GM12878 (cell line): ENCODE measurements around the gene C3. TPM values are rescaled to one million over a fixed set of nuclear protein-coding genes. Genes with fewer than 3 reads are reported as not detected.
A peak's percentile ranks its signal among the peaks of the same experiment; 100 is the strongest.

Source experiments
- ATAC-seq: fragments of 200-7000 bp; cut with Tn5 transposase; 3 replicates; pipeline ENCODE4 v1.9.1; 2020; ENCODE audit warnings: mild to moderate bottlenecking, moderate library complexity
- BruUV-seq: library from RNA; stranded (reverse); fragments of 400-500 nt; replicated peaks from 2 replicates; lab custom pipeline; 2021; lab: Mats Ljungman, UMichigan
- CTCF ChIA-PET: fragments of 300-600 bp; sonication (Branson Sonifier 250); formaldehyde crosslinking; extraction: SDS; loops from one replicate; lab custom pipeline; 2021; ENCODE audit warnings: inconsistent platforms; lab: Yijun Ruan, JAX
- POLR2A ChIA-PET: fragments of 350-600 bp; formaldehyde crosslinking; extraction: SDS; loops from one replicate; lab custom pipeline; 2021; ENCODE audit warnings: inconsistent platforms; lab: Charles Lee
- RAD21 ChIA-PET: fragments of 300-600 bp; sonication (Branson Sonifier 250); formaldehyde crosslinking; loops from one replicate; lab custom pipeline; 2023; ENCODE audit warnings: antibody characterized with exemption; ENCODE audit not compliant: unreplicated experiment; lab: Charles Lee
- SMC1A ChIA-PET: fragments of 300-600 bp; sonication (Branson Sonifier 250); formaldehyde crosslinking; loops from one replicate; lab custom pipeline; 2023; ENCODE audit not compliant: unreplicated experiment, uncharacterized antibody; lab: Charles Lee
- DNase-seq: peaks from one replicate; pipeline ENCODE4 v3.0.0-alpha.2; 2011; ENCODE audit warnings: low read depth, low spot score
- FAIRE-seq: peaks from 3 replicates; lab custom pipeline; 2011; peaks lifted over from hg19 to GRCh38; lab: Jason Lieb, UNC
- H2AFZ ChIP-seq: 2 replicates; pipeline ENCODE4 v1.6.0; 2011; ENCODE audit warnings: low read depth, low read length, control low read depth; ENCODE audit not compliant: control insufficient read depth
- H3K27ac ChIP-seq: 2 replicates; pipeline ENCODE4 v1.5.1; 2011; ENCODE audit warnings: control low read depth; ENCODE audit not compliant: control insufficient read depth, insufficient read depth
- H3K27me3 ChIP-seq, 2 experiments: replicated peaks in 1 of 2; 2 replicates each; pipeline versions ENCODE4 v1.6.0 to v1.6.1; 2011; ENCODE audit warnings: low read length in 1 of 2; ENCODE audit not compliant: control insufficient read depth in 2 of 2, insufficient read depth in 2 of 2
- H3K36me3 ChIP-seq, 2 experiments: 2 replicates each; pipeline ENCODE4 v1.5.1; 2011; ENCODE audit warnings: low read length in 1 of 2; ENCODE audit not compliant: control insufficient read depth in 2 of 2, insufficient read depth in 2 of 2
- H3K4me1 ChIP-seq: 2 replicates; pipeline ENCODE4 v1.6.1; 2011; ENCODE audit warnings: mild to moderate bottlenecking, low read length, moderate library complexity, mixed read lengths; ENCODE audit not compliant: control insufficient read depth, insufficient read depth
- H3K4me2 ChIP-seq: 2 replicates; pipeline ENCODE4 v1.6.0; 2011; ENCODE audit warnings: control low read depth; ENCODE audit not compliant: control insufficient read depth, insufficient read depth
- H3K4me3 ChIP-seq: fragments of 200-600 bp; sonication (generic); 2 replicates; pipeline ENCODE4 v1.5.1; 2016
- H3K79me2 ChIP-seq: 2 replicates; pipeline ENCODE4 v1.6.0; 2011; ENCODE audit warnings: low read length; ENCODE audit not compliant: control insufficient read depth, insufficient read depth
- H3K9ac ChIP-seq: 2 replicates; pipeline ENCODE4 v1.8.0; 2011; ENCODE audit warnings: low read length, control low read depth, mixed read lengths; ENCODE audit not compliant: control insufficient read depth, insufficient read depth
- H3K9me3 ChIP-seq: replicated peaks from 3 replicates; pipeline ENCODE4 v1.5.1; 2011; ENCODE audit warnings: mild to moderate bottlenecking, low read length; ENCODE audit not compliant: control insufficient read depth, insufficient read depth
- H4K20me1 ChIP-seq: 2 replicates; pipeline ENCODE4 v1.6.0; 2011; ENCODE audit not compliant: control insufficient read depth, insufficient read depth
- E2F8 ChIP-seq: fragments of 450-650 bp; IDR thresholded peaks from 2 replicates; pipeline ENCODE4 v1.6.1; 2018; ENCODE audit warnings: mild to moderate bottlenecking, low read depth, moderate library complexity; ENCODE audit not compliant: partially characterized antibody
- IKZF1 ChIP-seq: fragments of 450-650 bp; conservative IDR thresholded peaks from 2 replicates; pipeline ENCODE4 v1.6.1; 2017; ENCODE audit warnings: antibody characterized with exemption, mild to moderate bottlenecking
- SMARCA5 ChIP-seq: fragments of 450-650 bp; IDR thresholded peaks from 2 replicates; pipeline ENCODE4 v1.6.1; 2017; ENCODE audit warnings: mild to moderate bottlenecking
- SPI1 ChIP-seq: IDR thresholded peaks from 2 replicates; pipeline ENCODE4 v1.6.1; 2011; ENCODE audit warnings: low read depth, mild to moderate bottlenecking, low read length, moderate library complexity, borderline replicate concordance; ENCODE audit not compliant: insufficient read depth
- ZZZ3 ChIP-seq: IDR thresholded peaks from 2 replicates; pipeline ENCODE4 v1.6.1; 2011; ENCODE audit warnings: low read depth; ENCODE audit not compliant: control insufficient read depth, insufficient read length
- WGBS: methylation state at CpG from one replicate; pipeline ENCODE4 v1.1.6; 2016; ENCODE audit warnings: low lambda C conversion rate; ENCODE audit not compliant: insufficient replicate concordance, insufficient coverage; ENCODE audit errors: missing lambda C conversion rate; 5-methylcytosine and 5-hydroxymethylcytosine counted together
- in situ Hi-C: fragments of 300-500 bp; cut with MboI; formaldehyde crosslinking; loops from 9 replicates; pipeline ENCODE4 v1.14.3; 2018; ENCODE audit warnings: mixed read lengths
- intact Hi-C: fragments of 100-400 bp; cut with micrococcal nuclease; formaldehyde crosslinking; loops from one replicate; pipeline ENCODE4 v1.14.2; 2022; ENCODE audit not compliant: unreplicated experiment
- polyA plus RNA-seq, 11 experiments: library from polyadenylated mRNA; depleted of rRNA in 4 of 11; unstranded in 6 of 11; stranded (reverse) in 5 of 11; fragments of >200 nt; fragmentation: Nextera tagmentation in 4 of 11; fragmentation: Illumina TruSeq in 1 of 11; extraction: Ambion mirVana in 4 of 11; extraction: Trizol in 1 of 11; gene quantifications; 1 replicate in 1 of 11; 2 replicates in 10 of 11; pipeline versions ENCODE4 v1.2.1 to v1.2.3, GENCODE V29; 2011 to 2016; ENCODE audit warnings: inconsistent platforms in 2 of 11, missing spikeins in 2 of 11, low read depth in 1 of 11
- total RNA-seq, 4 experiments: library from RNA; depleted of rRNA in 3 of 4; stranded (reverse); fragments of >200 nt in 3 of 4; fragmentation: Illumina TruSeq in 1 of 4; extraction: Trizol in 1 of 4; gene quantifications; 2 replicates each; pipeline versions ENCODE4 v1.2.1 to v1.2.3, GENCODE V29; 2013 to 2021

Gene C3
- total and polyA plus RNA-seq, 10 of the 15 experiments (the other 5 are each of a cell fraction or from before 2014, with no cell fraction given), result 0.20 to 6.7 (median 0.72) TPM

DNA sequence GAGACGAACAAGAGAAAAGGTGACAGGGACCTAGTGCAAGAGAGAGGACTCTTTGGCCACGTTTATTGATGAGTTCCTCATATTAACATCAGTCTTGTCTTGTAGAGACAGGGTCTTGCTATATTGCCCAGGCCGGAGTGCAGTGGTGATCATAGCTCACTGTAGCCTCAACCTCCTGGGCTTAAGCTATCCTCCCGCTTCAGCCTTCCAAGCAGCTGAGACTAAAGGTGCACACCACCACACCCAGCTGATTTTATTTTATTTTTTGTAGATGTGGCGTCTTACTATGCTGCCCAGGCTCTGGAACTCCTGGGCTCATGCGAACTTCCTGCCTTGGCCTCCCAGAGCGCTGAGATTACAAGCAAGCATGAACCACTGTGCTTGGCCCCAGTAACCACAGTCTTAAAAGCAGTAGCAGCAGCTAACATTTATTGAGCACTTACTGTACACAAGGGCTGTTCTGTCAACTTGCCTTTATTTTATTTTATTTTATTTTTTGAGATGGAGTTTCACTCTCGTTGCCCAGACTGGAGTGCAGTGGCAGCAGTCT lies 47.9 kb upstream of the C3 start:
- ChIA-PET RAD21 (interaction anchor here (0.6 to 8.3 kb wide), 7 partner anchors 30 to 385 kb away, joined by 3 to 98 read pairs (median 8); partner anchors contain the start of gene GPR108), CTCF (interaction anchor here (0.7 to 7.3 kb wide), 12 partner anchors 10 to 577 kb away, joined by 3 to 79 read pairs (median 6); partner anchors contain the start of genes DENND1C and GPR108), POLR2A (interaction anchor here (0.6 to 3.0 kb wide), 9 partner anchors 12 to 870 kb away, joined by 3 to 19 read pairs (median 4); partner anchors contain the start of gene GPR108), SMC1A (interaction anchor here (0.6 to 4.0 kb wide), 15 partner anchors 11 to 718 kb away, joined by 3 to 37 read pairs (median 4); partner anchors contain the start of genes GPR108 and ZNF557)
- WGBS, result 36% methylated on average over 8 of the region's 8 CpGs
- intact Hi-C loops (loop anchor here (2.0 to 5.0 kb wide), 2 partner anchors 176 to 252 kb away; partner anchors contain the start of gene CD70), in situ Hi-C loops (no loop called here)
- Histone ChIP-seq H3K9me3 (no peaks in the 10 kb centered on the region), H3K36me3 (no peaks in the 10 kb centered on the region), H2AFZ (peak overlapping the region; percentile 92), H3K27ac (peak overlapping the region; percentile 83), H4K20me1 (no peaks in the 10 kb centered on the region), H3K27me3 (no peaks in the 10 kb centered on the region), H3K4me1 (peaks cover 23% of the 10 kb centered on the region), H3K4me3 (peak overlapping the region; percentile 85; the same call in 1 of the 2 replicates), H3K4me2 (peak overlapping the region; percentile 96), H3K9ac (peak overlapping the region; percentile 76), H3K79me2 (peaks cover 17% of the 10 kb centered on the region)
- peak; percentile 52 for FAIRE-seq
- 0 out of 2 replicates have a peak, but pooled peaks have one; percentile 38 for TF ChIP-seq IKZF1
- no peak for TF ChIP-seq ZZZ3
- TF ChIP-seq SMARCA5, result peak; percentile 72; the same call in 1 of the 2 replicates
- peak; percentile 12; the same call in 1 of the 2 replicates for TF ChIP-seq SPI1
- TF ChIP-seq E2F8, result no peak
- no peak for DNase-seq
- ATAC-seq, result no peak
- BruUV-seq, result TSS peak; percentile 69
